GM19035 (cell line): ENCODE results near the gene GALNT18.

Experiments
- ATAC-seq: cut with Tn5 transposase; IDR thresholded peaks from one replicate; pipeline ENCODE4 v1.9.1; 2021; ENCODE audit not compliant: unreplicated experiment

Gene GALNT18

DNA sequence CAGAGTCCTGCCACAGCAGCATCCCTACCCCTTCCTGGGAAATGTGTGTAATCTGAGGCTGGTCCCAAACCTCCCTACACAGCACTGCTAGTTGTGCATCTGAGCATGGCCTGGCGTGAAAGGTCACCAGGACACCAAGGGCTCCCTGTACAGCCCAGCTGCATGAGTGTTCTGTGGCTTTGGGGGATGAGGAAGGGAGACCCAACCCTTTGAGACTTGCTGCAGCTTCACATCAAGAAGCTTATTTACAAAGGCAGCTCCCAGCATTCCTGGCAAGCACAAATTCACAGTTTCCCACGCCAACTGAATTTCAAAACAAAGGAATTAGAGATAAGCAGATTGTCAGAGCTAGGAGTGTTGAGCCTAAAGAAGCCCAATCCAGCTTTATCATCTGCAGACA is 301.0 kb downstream of the GALNT18 start:
- ATAC-seq: no peak

DNA sequence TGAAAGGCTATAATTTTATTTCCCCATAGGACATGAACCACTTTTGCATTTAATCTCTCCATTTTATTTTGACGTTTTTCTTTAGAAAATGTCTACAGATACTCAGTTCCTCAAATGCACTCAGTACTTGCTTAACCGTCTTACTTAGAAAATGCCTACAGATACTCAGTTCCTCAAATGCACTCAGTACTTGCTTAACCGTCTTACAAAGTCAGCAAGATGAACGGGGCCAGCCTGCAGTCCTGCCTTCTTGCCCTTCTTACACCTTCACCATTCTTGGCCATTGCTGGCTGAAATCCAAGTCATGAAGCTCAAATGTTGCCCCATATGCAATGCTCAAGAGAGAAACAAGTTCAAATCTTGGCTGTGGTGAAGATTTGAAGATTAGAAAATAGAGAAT is 302.8 kb downstream of the GALNT18 start:
- no peak for ATAC-seq

DNA sequence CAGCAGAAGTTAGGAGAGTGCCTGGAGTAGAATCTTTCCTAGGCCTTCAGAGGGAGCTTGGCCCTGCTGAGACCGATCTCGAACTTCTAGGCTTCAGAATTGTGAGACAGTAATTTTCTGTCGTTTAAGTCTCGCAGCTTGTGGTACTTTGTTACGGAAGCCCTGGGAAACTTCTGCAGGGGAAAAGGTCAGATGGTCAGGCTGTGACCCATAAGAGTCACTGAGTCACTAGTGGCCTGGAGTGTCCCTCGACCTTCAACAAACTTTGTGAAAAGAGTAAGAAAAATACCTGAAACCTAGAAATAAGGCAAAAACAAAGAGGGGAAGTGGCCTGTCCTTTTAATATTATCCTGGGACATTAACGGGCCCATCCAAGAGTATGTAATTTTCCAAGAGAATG is 303.3 kb downstream of the GALNT18 start:
- ATAC-seq: no peak

DNA sequence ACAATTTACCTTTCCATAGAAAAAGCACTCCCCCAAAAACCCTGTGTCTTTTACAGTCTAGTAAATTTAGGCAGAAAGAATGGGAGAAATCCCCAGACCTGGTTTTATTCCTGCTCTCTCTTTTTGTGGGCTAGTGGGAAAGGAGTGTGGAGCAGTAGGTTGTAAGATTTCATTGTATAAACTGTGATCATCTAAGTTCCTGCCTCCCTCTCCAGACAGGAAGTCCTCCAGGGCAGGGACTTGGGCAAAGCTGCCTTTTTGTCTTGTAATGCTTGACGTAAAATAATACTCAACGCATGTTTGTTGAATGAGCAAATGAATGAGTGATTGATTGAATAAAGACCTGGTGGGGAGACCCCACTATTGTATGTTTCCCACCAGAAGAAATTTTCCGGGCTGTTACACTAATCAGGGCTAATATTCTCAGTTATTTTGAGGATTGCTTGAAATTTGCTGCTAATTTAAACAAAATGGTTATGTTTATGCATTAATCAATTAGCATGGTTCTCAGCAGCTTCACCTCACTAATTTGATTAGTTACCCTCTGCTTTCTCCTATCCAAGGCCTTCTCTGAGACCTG is 305.1 kb downstream of the GALNT18 start:
- ATAC-seq: no peak

DNA sequence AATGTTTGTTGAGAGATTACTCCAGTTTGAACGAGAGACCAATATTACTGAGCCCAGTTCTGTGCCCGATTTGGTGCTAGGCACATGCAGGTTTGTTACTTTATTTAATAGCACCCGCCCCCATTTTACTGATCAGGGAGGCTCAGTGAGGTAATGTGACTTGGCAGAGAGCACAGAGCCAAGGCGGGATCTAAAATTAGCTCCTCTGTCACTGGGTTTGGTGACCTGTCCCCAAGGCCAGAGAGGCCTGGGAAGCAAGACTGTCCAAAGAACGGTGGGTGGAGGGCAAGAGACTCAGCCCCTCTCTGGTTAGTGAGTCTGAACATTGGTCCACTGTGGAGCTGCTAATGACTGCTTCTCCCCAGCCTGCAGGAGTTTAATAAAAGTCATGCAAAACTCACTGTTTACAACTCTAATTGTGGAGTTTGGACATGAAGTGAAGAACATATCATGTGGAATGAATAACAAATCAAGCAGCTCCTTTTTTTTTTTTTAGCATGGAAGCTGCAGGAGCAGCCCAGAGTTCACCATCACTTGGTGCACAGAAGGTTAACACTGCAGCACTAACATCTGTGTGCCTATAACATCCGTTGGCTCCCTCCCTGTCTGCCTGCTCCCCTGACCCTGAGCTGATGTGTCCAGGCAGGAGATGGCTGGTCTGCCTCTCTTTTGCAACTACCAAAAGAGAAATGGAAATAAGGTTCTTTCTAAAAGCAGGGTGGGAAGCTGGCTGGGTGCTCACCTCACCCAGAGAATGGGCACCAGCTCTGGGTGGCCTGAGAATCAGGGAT is 307.7 kb downstream of the GALNT18 start:
- ATAC-seq: no peak

DNA sequence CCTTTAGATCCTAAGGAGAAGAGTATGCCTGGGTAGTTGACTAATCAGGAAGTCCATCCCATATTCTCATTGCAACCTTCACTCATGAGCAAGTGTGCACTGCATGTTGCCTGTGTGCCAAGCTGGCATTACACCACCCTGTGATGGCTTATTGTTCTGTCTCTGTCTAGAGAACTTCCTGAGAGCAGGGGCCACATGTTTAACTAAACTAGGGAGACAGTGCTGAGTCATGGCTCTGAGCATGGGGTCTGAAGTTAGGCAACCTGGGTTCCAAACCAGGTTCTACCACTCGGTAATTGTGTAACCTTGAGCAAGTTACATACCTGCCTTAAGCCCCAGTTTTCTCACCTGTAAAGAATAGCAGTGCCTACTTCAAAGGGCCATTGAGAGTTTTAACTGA is 308.4 kb downstream of the GALNT18 start:
- no peak for ATAC-seq

DNA sequence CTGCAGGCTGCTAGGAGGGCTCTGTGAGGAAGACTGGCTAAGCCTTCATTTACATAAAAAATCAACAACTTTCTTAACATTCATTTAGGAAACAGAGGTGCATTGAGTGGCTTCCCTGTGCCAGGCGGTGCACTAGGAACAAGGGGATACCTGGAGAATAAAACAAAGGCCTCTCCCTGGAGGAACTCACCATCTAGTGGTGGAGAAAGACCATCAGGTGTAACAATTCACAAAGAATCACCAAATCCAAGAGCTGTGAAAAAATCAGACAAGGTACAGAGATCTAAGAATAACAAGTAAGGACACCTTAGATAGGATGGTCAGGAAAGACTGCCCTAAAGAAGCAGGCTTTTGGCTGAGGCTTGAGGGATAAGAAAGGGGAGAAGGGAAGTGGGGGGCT is 309.1 kb downstream of the GALNT18 start:
- no peak for ATAC-seq

DNA sequence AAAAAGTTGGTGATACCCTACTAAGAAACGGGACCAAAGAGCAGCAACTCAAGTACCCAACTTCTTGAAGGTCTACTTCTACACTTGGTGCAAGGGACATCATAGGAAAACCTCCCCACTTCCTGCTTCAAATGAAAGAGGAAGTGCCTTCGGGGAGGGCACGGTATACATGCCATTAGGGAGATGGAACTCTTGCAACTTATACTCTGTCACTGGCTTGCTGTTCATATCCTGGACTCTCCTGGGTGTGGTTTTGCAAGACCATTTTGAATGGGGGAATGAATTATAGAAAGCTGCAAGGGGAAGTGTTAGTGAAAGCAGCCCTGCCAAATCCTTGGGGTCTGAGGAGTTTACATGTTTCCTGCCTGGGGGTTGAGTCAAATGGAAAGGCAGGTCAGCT is 310.6 kb downstream of the GALNT18 start:
- ATAC-seq: no peak

DNA sequence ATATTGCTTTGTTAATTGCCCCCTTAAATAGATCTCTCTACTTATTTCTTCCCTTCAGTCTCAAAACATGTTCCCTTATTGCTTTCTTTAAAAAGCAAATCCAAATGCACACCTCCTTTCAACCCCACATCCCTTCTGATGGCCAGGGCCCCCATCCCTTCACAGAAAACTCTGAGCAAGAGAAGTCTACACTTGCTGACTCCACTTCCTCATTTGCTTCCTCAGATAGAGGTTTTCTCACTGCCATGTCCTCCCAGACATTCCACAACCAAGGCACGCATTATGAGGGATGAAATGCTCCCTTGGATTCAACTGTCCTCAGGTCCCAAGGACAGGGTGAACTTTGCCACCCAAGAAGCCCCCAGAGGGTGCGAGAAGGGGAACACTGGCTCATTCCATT is 311.9 kb downstream of the GALNT18 start:
- no peak for ATAC-seq

DNA sequence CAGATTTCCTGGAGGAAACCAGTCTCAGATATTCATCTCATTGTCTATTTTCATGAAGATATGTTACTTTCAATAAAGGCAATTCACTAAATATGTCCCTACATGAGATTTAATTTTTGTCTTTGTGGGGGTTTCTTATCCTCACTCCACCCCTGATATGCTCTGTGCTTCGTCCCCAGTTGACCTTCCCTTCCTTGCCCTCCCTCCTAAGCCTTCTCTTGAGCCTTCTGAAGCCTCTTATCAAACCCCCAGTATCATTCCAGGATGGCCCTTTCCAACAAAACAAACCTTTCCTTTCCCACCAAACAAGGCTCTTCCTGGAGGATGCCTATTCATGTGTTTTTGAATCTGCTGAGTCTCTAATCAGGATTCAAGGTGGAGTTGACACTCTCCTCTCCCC is 313.6 kb downstream of the GALNT18 start:
- ATAC-seq: no peak

DNA sequence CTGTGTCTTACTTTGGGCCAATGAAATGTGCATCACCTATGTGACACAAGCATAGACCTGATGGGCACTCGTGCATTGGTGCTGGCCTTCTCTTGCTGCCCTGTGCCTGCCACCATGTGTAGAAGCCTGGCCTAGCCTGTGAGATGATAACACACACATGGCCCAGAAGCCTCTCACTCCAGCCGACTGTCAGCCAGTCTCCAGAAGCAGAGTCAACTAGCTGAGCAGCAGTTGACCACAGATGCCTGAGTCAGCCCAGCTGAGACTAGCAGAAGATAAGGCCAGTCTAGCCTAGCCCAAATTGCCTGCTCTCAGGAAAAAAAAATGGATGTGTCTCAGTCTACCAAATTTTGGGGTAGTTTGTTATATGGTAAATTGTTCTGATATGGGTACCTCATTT is 314.9 kb downstream of the GALNT18 start:
- ATAC-seq: no peak

DNA sequence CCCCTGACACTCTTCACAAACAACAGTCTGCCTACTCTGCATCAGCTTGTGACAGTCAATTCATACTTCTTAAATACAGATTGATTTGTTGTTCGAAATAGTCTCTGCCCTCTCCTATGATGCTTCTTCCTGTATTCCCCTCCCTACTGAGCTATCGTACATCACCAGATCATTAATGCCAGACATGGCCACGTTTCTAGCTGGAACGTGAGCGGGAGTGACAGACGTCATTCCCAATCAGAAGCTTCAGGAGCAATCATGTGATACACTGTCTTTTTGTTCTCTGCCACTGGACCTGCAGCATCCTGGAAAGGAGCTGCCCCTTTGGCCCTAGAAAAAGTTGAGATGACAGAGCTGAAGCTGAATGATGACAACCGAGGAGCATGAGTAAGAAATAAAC is 317.3 kb downstream of the GALNT18 start:
- no peak for ATAC-seq

DNA sequence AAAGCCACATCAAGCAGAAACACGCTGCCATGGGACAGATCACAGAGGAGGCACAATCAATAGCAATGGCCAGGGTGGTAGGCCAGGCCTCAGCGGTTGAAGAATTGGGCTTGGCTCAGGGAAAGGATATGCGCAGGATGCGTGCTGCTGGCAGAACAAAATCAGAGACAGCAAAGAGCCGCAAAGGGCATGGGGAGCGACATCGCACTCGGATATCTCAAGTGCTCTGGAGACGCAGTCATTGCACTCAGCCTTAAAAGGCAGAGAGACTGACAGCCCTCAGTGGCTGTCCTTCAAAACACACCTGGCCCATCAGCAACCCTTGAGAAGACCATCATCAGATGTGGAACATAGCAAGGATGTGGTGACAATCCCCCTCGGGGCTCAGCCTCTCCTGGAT is 319.2 kb downstream of the GALNT18 start:
- no peak for ATAC-seq

DNA sequence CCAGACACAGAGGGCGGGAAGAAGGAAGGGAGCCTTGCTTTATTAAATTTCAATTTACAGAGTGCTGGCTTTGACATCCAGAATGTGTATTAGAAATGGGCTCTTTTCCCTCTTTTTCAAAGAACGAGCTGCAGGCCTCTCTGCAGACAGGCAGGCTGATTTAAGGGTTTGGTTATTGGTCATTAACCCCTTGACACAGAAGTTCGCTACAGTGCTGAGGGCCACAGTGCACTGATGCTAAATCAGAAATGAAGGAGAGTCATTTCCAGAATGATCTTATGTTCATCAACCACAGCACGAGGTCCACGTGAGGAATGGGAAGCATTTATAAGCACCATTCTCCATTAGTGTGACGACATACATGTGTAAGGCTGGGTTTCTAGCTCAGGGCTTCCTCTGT is 320.6 kb downstream of the GALNT18 start:
- no peak for ATAC-seq

DNA sequence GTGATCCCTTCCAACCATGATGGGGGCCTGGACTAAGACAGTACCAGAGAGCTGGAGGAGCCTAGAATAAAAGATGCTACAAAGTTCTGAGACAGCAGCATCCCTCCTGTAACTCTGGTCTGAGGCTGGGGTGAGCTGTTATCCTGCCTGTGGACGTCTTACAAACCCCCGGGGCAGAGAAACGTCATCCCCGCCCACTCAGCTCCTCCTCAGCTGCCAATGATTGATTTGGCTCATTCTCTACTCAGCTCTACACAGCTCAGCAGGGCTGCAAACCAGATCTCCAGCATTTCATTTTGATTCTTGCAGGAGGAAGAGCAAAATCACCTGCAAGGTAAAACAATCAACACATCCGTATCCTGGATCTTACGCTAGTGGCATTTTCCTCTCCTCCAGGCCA is 324.2 kb downstream of the GALNT18 start:
- no peak for ATAC-seq

DNA sequence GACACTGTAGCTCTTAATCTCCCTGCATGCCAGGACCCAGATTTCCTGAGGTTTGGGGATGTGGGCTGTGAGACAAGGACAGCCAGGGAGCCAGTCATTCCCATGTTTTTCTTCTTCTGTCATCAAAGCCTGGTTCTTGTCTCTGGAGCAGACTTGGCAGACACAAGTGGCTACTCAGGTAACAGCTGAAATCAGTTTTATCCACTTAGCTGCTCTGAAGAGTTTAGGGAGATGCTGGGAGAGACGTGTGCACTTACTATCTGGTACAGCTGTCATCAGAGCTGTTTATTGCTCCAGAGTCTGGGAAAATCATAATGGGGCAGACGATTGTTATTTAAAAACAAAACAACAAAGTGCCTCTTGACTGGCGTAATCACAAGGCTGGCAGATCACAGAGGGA is 325.4 kb downstream of the GALNT18 start:
- no peak for ATAC-seq

DNA sequence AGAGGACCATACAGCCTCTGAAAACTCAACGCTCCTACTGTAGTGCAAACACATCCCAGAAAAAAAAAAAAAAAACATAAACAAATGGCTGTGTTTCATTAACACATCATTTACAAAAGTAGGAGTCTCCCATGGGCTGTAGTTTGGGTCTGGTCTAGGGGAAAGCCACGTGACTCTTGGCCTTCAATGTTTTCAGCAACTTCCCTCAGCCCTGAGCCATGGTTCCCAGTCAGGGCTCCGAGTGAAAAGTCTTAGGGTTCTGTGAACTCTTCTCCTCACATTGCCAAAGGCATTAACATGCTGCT is 327.3 kb downstream of the GALNT18 start:
- ATAC-seq: no peak

DNA sequence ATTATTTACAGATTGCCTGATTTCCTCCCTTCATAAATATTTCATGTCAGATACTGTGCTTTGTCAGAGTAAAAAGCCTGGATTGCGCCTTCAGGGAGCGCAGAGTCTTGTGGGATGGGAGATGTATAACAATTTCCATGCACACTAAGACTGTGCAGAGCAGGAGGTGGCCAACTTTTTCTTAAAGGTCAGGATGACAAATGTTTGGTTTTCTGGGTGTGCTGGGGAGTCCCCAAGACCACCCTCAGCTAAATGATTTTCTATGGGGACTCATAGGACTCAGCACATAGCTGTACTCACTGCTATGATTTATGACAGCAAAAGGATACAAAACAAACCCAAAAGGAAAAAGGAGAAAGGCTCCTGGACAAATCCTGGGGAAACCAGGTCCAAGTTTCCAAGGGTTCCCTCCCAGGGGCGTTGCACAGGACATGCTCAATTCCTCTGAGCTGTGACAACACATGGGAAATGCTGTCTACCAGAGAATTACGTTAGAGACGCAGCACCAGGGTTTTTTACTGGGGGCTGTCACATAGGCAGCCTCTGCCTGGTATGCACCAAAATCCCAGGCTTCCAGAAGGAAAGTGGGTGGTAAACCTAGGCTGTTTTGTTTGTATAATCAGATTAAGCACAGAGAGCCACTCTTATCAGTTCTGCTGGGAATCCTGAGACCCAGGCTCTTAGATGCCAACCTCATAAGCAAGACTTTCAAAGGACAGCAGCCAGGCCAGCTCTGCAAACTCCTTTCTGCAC is 327.8 kb downstream of the GALNT18 start:
- no peak for ATAC-seq

DNA sequence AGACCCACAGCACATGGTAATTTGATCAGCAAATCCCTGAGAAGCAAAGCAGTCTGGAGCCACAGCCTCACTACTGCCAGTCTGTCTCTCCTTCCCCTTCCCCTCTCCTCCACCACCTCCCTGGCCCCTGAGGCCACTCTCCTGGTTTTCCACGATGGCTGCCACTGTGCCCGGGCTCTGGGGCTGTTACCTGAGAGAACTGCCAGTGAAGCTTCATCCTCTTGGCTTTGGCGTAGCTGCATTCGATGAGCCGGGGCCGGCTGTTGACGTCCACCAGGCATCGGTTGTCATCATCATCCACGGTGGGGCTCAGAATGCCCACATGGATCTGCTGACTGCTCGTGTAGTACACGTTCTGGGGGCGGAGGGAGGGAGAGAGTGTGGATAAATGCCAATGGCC is 329.0 kb downstream of the GALNT18 start:
- no peak for ATAC-seq

DNA sequence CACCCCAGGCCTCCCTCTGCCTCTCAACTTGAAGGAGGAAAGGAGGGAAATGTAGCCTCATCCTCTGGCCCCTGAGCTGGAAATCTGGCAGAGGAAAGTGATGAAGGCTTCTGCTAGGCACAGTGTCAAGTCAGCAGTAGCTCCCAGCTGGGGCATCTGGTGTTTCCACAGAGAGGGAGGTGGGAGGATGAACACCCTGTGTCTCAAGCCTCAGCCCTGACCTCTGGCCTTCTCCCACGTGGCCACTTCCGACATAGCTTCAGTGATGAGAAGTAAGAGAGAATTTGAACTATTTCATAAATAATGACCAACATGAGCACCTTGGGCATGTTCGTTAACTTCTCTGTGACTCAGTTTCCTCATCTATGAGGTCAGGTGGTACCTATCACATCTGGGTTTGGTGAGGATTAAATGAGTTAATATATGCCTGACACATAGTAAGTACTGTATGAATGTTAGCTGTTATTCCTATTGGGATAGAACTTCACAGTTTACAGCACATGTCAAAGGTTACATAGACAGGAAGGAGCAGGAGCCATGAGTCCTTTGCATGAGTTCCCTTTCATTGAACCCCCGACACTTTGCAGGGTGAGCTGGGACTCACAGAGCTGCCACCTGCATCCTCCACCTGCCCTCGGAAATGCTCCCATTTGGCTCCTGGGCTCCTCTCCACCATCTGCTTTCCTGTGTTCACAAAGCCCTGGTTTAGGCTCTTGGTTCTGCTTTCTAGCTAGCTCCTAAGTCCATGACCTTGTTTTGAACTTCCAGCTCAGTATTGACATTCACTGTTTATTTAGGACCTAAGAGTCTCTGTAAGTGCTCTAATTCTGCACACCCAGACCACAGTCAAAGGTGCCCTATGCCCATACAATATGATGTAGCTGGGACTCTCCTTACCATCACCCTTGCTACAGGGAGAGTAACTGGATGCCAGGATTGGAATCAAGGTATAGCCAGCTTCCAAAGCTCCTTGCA is 330.5 kb downstream of the GALNT18 start:
- no peak for ATAC-seq

DNA sequence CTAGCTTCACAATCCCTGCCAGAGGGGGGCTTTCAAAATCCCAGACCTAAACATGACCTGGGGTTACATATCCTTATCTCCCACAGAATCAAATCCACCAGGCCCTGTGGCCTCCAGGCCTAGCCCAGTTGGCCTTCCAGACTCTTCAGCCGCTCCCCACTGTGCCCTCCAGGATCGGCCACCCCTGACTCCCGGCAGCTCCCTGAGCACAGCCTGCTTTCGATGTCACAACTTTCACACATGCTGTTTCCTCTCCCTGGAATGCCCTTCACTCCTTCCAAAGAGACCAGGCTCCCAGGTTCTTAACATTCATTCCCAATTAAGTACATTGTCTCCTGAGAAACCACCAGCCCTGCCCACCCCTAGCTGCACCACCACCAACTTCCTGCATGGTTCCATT is 331.5 kb downstream of the GALNT18 start:
- ATAC-seq: no peak
